GM19372 (cell line): ENCODE data around the gene ACBD6.

Source experiments
- ATAC-seq: cut with Tn5 transposase; IDR thresholded peaks from one replicate; pipeline ENCODE4 v1.9.1; 2021; ENCODE audit warnings: mild to moderate bottlenecking, low read depth, moderate library complexity; ENCODE audit not compliant: unreplicated experiment

Gene ACBD6

GRCh38 chr1:180527101-180527669 lies 24.8 kb upstream of the ACBD6 start:
- ATAC-seq: no peak

- no peak for ATAC-seq
Measured at GRCh38 chr1:180525715-180526039, 23.3 kb upstream of the ACBD6 start.

DNA sequence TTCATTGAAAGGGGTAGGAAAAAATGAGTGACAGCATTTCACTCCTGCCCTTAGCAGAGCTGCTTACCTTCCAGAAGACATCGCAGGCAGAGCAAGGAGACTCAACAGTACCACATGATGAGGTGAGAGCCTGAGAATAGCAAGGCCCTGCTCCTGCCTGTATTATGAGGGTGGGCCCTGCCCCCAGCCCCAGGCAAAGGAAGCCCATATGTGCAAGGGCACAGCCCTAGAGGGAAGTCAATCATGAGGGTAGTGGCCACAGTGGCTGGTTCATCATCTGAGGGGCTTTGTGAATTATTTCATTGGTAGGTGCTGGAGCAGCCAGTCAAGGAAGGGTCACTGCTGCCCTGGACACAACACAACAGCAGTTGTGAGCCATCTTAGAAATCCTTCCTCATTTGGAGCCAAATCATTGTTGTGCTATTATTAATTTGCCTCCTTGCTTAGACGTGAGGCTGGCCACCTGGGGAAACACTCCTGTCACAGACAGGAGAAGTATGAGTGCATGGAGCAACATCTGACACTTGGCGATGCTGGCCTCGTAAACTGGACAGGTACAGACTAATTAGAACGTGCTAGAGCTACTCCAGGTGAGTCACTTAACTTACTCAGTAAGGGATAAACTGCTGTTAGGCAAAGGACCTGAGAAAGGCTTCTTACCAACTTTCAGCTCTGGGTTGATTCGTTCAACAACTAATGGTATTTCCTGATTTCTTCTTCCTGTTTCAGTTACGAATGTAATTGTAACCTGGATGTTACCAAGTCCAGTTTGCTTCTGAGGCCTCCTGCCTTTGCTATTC lies 22.7 kb upstream of the ACBD6 start:
- no peak for ATAC-seq

- no peak for ATAC-seq
Measured at GRCh38 chr1:180524160-180524914, 22.0 kb upstream of the ACBD6 start.

DNA sequence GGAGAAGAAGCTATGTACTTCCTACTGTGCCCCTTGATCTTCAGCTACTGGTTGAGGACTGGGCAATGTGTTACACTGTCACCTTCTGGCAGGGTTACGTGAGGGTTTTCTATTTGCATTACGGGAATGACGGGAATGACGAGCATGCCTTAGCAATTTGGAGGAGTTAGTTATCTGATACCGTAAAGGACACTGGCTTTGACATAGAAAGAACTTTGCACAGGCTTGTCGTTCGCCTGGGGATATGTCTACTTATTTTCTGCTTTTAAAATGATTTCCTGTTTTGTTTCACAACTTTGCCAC lies 19.8 kb upstream of the ACBD6 start:
- no peak for ATAC-seq

GRCh38 chr1:180521474-180522212 lies 19.3 kb upstream of the ACBD6 start:
- no peak for ATAC-seq

GRCh38 chr1:180519846-180520245 lies 17.5 kb upstream of the ACBD6 start:
- no peak for ATAC-seq

DNA sequence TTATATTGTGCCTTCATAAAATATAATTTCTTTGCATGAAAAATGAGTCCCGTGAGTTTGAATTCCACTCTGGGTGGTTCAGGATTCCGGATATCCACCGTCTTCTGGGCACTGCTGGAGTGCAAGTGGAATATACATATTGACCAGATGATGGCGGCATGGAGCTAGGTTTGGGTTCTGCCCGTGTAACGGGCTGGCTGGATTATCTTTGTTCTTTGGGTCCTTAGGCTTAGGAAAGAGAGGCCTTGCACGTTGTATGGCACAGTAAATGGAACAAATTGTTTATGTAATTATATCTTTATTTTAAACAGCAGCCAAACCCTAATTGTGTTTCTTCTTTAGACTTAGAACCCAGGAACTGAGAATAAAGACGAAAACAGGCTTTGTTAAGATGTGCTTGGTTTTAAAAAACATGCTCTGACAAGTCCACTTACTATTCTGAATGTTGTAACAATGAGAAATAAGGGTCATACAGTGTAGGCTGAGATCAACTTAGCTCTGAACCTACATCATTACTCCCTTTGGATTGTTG lies 13.5 kb upstream of the ACBD6 start:
- peak; percentile 98 for ATAC-seq

- no peak for ATAC-seq
Measured at GRCh38 chr1:180515364-180515763, 13.0 kb upstream of the ACBD6 start.

DNA sequence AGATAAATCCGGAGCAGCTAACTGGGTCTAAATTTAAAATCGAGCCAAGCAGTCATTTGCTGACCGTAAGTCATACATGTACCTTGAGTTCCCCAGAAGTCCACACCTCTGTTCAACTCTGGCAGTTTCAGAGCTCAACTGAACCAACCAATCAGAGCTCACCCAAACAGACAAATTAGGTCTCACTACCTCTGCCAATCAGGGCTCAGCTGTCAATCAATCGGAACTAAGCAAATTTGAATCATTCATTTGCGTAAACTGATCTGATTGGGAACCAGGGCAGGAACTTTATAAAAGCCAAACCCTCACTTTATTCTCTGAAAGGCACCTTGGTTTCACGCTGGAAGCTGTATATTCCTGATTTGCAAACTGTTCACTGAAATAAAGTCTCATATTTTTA lies 11.2 kb upstream of the ACBD6 start:
- ATAC-seq: no peak

- ATAC-seq: no peak
Measured at GRCh38 chr1:180510882-180511281, 8.5 kb upstream of the ACBD6 start.

DNA sequence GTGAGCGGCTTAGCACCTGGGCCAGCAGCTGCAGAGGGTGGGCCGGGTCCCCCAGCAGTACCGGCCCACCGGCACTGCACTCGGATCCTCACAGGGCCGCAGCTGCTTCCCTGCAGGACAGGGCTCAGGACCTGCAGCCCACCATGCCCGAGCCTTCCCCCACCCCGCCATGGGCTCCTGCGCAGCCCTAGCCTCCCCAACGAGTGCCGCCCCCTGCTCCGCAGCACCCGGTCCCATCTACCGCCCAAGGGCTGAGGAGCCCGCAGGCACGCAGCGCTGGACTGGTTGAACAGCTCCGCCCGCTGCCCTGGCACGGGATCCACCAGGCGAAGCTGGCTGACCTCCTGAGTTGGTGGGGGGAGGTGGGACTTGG lies 6.3 kb upstream of the ACBD6 start:
- ATAC-seq: no peak

- no peak for ATAC-seq
Measured at GRCh38 chr1:180507795-180508724, 5.7 kb upstream of the ACBD6 start.

DNA sequence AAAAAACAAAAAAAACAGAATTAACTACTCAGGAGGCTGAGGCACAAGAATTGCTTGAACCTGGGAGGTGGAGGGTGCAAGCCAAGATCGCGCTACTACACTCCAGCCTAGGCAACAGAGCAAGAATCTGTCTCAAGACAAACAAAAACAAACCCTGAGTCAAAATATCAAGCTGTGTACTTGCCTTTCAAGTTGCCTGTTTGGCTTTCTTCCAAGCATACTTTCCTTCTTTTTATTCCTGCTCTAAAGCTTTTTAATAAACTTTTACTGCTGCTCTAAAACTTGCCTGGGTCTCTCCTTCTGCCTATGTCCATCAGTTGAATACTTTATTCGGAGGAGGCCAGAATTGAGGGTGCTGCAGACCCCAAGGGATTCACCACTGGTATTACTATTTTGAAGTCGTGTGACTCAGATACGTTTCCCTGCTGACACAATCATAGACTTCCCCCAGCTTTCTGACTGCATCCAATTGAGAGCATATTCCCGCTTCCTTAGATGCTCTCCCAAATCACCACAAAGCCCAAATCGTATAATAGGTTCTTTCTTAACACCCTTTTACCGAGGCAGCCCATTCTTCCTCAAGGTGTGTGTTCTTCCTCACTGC lies 3.5 kb upstream of the ACBD6 start:
- no peak for ATAC-seq

GRCh38 chr1:180504186-180504585 lies 1.8 kb upstream of the ACBD6 start:
- no peak for ATAC-seq

GRCh38 chr1:180503280-180503862 lies 994 bp upstream of the ACBD6 start:
- no peak for ATAC-seq

DNA sequence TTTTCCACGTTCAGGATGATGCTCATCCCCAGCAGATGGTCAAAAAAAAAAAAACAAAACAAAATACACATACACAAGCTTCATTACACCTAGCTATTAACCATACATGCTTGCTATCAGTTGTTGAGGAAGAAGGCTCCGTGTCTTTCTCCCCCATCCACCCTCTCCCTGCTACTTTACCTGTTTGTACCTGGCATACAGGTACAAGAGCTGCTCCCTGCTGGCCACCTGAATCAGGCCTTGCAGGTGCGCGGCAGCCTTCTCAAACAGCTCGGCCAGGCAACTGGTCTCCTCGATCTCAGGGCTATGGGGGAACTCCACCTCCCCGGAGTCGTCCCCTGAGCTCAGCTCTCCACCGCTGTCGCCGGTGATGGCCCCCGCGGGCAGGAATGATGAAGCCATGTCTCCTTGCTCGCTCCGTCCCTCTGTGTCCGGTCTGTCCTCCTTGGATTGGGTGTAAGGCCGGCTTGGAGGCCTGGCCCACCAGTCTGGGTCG lies 464 bp downstream of the ACBD6 start:
- ATAC-seq: peak; percentile 22

DNA sequence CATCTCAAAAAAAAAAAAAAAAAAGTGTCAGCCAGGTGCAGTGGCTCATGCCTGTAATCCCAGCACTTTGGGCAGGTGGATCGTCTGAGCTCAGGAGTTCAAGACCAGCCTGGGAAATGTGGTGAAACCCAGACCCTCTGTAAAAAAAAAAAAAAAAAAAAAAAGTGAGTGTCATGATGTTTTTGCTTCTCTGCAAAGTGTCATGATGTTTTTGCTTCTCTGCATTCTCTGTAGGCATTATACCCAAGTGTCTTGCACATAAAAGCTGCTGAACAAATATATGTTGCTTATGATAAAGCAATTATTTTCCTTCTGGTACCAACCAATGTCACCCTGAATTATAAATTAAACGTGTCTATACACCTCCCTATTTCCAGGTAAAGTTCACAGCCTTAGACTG lies 1.7 kb downstream of the ACBD6 start:
- ATAC-seq: no peak

DNA sequence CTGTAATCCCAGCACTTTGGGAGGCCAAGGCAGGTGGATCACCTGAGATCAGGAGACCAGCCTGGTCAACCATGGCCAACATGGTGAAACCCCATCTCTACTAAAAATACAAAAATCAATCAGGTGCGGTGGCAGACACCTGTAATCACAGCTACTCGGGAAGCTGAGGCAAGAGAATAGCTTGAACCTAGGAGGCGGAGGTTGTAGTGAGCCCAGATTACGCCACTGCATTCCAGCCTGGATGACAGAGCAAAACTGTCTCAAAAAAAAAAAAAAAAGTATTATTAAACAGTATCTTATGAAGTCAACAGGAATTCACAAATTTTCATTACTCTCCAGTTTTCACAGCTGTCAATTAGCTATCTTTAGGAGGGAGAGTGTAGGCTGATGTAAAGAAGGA lies 3.8 kb downstream of the ACBD6 start:
- no peak for ATAC-seq
